LNCaP clone FGC (cell line): ENCODE data around the gene RGS19.

Experiments used
- DNase-seq: peaks from one replicate; pipeline ENCODE4 v3.0.0-alpha.2; 2011; ENCODE audit warnings: low read depth
- H3K4me3 ChIP-seq: 2 replicates; pipeline ENCODE4 v1.5.1; 2011; ENCODE audit warnings: mild to moderate bottlenecking, low read depth, low read length, control low read depth
- TF ChIP-seq, protein P1 (sequence below): IDR thresholded peaks from 2 replicates; pipeline ENCODE4 v1.5.1; 2012; ENCODE audit warnings: mild to moderate bottlenecking; ENCODE audit not compliant: control insufficient read depth, insufficient read depth; ENCODE audit errors: extremely low read depth

Gene RGS19

GRCh38 chr20:64082126-64082731 lies 2.9 kb upstream of the RGS19 start:
- H3K4me3 ChIP-seq = no peak overlapping the region
- TF ChIP-seq, protein P1, sequence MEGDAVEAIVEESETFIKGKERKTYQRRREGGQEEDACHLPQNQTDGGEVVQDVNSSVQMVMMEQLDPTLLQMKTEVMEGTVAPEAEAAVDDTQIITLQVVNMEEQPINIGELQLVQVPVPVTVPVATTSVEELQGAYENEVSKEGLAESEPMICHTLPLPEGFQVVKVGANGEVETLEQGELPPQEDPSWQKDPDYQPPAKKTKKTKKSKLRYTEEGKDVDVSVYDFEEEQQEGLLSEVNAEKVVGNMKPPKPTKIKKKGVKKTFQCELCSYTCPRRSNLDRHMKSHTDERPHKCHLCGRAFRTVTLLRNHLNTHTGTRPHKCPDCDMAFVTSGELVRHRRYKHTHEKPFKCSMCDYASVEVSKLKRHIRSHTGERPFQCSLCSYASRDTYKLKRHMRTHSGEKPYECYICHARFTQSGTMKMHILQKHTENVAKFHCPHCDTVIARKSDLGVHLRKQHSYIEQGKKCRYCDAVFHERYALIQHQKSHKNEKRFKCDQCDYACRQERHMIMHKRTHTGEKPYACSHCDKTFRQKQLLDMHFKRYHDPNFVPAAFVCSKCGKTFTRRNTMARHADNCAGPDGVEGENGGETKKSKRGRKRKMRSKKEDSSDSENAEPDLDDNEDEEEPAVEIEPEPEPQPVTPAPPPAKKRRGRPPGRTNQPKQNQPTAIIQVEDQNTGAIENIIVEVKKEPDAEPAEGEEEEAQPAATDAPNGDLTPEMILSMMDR = no peak
- DNase-seq = no peak

DNA sequence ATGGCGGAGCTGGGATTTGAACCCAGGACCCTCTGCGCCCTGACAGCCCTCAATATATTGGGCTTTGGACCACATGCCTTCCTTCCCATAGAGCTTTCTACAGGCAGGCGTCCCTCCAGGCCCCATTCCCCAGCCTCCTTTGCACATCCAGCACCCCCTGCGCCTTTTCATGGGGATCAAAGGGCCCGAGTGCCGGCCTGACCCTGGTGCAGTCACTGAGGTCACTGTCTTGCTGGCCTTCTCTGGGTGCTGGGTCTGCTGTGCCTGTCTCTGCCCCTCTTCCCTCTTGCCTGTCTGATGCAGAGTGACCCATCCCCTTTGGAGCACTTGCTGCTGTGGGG lies 2.3 kb upstream of the RGS19 start:
- DNase-seq = no peak
- H3K4me3 ChIP-seq = no peak overlapping the region
- TF ChIP-seq, protein P1 = no peak

- H3K4me3 ChIP-seq = no peak overlapping the region
- TF ChIP-seq, protein P1 = no peak
- DNase-seq = no peak
Measured at GRCh38 chr20:64080813-64081623, 1.7 kb upstream of the RGS19 start.

GRCh38 chr20:64080013-64080812 lies 895 bp upstream of the RGS19 start, which contains the start of gene OPRL1:
Gene OPRL1, plus strand, starts transcription at chr20:64080082. Its CDS starts 12,639 bp downstream, at chr20:64092721.
- TF ChIP-seq, protein P1 = no peak
- no peak for DNase-seq

GRCh38 chr20:64078934-64079272 lies 415 bp downstream of the RGS19 start:
- peak overlapping the region; percentile 67 for H3K4me3 ChIP-seq
- no peak for DNase-seq
- TF ChIP-seq, protein P1 = no peak

More at GRCh38 chr20:64080013-64080812, 895 bp upstream of the RGS19 start, which contains the start of gene OPRL1:
- peak within 1 kb of the TSS; percentile 67 for H3K4me3 ChIP-seq

DNA sequence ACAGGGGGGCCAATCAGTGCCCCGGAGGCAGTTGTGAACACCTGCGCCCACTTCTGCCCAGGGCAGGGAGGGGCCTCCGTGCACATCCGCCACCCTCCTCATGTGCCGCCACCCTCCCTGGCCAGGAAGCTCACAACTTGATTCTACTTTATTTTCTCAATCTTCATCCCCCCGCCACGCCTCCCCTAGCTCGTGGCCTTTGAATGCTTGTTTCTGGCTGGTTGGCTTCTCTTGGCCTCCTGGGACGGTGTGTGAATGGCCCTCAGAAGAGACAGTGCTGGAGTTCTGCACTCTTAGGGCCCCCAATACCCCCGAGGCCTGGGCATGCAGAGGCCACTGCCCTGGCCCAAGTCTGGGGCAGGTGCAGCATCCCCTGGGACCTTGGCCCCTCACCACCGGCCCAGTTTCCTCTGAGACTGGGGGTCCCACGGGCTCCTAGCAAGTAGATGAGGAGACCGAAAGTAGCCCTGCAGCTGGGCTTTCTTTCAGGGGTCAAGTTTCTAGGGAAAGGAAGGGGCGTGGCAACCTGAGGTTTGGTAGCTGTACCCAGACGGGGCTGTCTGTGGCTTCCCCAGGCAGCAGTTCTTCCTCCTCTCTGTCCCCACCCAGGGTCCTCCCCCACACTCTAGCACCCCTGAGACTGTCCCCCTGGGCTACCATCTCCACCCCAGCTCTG lies 1.3 kb downstream of the RGS19 start:
- H3K4me3 ChIP-seq = no peak overlapping the region
- no peak for DNase-seq
- TF ChIP-seq, protein P1 = no peak
